Subcutaneous adipose tissue (tissue), 4 donors: ENCODE measurements around the gene NDUFB6. TPM values are rescaled to one million over a fixed set of nuclear protein-coding genes. Genes with fewer than 3 reads are reported as not detected.

ENCODE experiments used
- total RNA-seq, 4 donors: library from RNA; depleted of rRNA; stranded (reverse); fragments of >200 nt; gene quantifications; one replicate each; pipeline ENCODE4 v1.1.0, GENCODE V29; 2016
- TF ChIP-seq, protein P1 (sequence below): fragments of 450-650 bp; IDR thresholded peaks from one replicate; pipeline ENCODE4 v1.5.1; 2016; ENCODE audit warnings: low read depth, mild to moderate bottlenecking, control low read depth, antibody characterized with exemption, moderate library complexity

The NDUFB6 gene
- total RNA-seq, 4 donors from 2014 or later: 31.0 to 66.7 (median 39.6) TPM

GRCh38 chr9:32590476-32590875 is 17.5 kb upstream of the NDUFB6 start:
- TF ChIP-seq, protein P1, sequence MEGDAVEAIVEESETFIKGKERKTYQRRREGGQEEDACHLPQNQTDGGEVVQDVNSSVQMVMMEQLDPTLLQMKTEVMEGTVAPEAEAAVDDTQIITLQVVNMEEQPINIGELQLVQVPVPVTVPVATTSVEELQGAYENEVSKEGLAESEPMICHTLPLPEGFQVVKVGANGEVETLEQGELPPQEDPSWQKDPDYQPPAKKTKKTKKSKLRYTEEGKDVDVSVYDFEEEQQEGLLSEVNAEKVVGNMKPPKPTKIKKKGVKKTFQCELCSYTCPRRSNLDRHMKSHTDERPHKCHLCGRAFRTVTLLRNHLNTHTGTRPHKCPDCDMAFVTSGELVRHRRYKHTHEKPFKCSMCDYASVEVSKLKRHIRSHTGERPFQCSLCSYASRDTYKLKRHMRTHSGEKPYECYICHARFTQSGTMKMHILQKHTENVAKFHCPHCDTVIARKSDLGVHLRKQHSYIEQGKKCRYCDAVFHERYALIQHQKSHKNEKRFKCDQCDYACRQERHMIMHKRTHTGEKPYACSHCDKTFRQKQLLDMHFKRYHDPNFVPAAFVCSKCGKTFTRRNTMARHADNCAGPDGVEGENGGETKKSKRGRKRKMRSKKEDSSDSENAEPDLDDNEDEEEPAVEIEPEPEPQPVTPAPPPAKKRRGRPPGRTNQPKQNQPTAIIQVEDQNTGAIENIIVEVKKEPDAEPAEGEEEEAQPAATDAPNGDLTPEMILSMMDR: no peak

DNA sequence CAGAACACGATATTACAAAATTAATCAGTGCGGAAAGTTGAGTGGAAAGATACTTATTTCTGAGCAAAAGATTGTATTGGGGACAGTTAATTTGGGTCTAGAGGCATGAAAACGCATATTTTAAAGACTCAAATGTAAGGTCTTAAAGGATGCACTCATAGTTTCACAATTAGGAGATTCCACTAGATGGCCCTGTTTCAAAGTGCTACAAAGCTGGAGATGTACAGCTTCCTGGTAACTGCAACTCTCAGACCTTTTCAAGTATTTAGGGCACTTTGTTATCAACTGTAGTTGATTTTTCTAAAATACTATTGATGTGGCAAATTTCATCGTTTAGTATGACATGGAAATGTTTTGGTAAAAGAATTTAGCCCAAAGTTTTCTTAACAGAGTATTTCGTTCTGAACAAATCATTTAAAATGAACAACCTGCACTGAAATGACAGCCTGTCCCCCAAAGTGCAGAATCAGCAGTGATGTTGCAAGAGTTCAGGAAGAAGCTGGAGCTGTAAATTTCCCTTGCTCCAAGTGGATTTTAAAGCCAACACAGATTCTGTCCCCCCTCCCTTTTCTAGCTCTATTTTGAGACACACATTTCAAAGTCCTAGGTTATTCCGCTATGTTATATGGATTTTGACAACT is 16.2 kb upstream of the NDUFB6 start:
- TF ChIP-seq, protein P1: no peak

DNA sequence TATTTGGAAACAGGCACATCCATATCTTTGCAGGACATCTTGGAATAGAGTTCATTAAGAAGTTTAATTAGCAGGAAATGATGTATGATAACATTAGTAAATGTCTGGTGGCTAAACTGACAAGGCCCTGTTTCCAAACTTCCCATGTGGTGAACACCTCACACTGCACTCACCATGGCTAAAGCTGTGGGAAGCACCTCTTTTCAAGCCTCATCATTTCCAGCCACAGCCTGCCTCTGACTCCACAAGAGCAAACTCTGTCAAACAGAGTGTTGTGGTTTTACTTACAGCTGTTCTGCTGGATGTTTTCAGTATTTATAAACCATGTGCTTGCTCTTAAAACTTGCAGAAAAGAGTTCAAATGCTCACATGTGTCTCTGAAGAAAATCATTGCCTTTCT is 14.9 kb upstream of the NDUFB6 start:
- TF ChIP-seq, protein P1: no peak

- TF ChIP-seq, protein P1: no peak
Measured at GRCh38 chr9:32584784-32585183, 11.8 kb upstream of the NDUFB6 start.

DNA sequence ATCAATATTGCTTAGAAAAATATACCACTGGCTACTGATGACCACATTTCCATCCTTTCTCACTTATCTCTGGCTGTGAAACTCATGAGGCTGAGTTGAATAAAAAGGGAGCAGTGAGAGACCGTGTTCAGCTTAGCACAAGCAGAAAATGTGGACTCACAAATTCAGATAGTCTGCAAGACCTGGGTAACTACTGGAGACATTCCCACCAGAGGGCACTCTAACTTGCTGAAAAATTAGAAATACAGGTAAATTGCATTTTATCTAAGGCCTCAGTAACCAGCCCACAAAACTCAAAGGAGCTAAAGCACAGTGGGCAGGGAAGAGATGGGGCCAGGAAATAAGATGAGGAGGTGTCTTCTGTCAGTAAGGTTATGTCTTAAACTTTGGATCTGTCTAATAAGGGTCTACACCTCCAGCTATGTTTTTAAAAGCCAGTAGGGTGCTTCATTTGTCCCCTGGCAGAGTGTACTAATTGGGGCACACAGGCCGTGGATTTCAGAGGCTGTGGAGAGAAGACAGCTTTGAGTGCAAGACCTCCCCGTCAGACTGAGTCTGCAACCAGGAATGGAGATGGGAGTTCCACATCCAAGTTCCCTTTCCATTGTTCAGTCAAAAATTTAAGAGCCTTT is 8.7 kb upstream of the NDUFB6 start:
- TF ChIP-seq, protein P1: no peak

DNA sequence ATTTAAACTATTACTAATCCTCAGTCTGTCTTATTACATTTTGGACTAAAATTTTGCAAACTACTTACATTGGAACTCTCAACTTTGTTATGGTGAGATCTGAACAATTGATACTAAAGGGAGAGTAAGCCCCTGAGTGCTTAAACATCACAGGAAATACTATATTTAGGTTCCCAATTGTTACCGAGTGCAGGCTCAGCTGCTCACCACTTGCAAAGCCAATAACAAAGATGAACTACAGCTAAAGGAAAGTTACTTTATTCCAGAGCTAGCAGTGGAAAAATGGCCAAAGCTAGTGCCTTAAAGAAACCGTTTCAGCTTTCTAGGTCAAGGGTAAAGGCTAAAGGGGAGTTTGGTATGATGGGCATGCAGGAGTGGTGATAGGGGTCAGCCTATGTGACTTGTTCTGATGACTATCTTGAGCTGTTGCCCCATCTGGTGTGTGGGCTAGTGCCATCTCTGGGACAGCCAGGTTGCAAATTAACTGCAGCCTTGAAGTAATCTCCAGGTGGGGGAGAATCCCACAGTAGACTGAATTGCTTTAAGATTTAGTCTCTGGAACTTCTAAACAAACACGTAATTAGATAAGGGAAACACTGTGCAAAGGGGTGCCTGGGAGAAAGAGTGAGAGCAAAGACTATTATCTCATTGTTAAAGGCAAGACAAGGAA is 7.8 kb upstream of the NDUFB6 start:
- TF ChIP-seq, protein P1: no peak

GRCh38 chr9:32579706-32580331 is 6.9 kb upstream of the NDUFB6 start:
- TF ChIP-seq, protein P1: no peak
